ENCODE results near the gene PRSS36.

PRSS36 gene

GRCh38 chr16:31134091-31134571 is 15.7 kb downstream of the PRSS36 start:
- TF ChIP-seq TEAD4 (IDR thresholded peaks at IDR 0.05) (no peak), ZBTB7A (IDR thresholded peaks at IDR 0.05; ENCODE audit: low read depth) (no peak), REST (IDR thresholded peaks at IDR 0.05; ENCODE audit: low read depth) (no peak), EP300 (IDR thresholded peaks at IDR 0.05; ENCODE audit: borderline replicate concordance) (no peak), TAF1 (IDR thresholded peaks at IDR 0.05; ENCODE audit: low read depth) (no peak), CEBPB (IDR thresholded peaks at IDR 0.05) (no peak), NFIC (IDR thresholded peaks at IDR 0.05) (no peak), CREB1 (IDR thresholded peaks at IDR 0.05; ENCODE audit: low read depth) (no peak), TCF12 (IDR thresholded peaks at IDR 0.05; ENCODE audit: low read depth) (no peak), USF1 (IDR thresholded peaks at IDR 0.05) (no peak), EGR1 (IDR thresholded peaks at IDR 0.05) (no peak), MAX (IDR thresholded peaks at IDR 0.05) (no peak), YY1 (IDR thresholded peaks at IDR 0.05; ENCODE audit: low read depth) (no peak), FOXM1 (IDR thresholded peaks at IDR 0.05; ENCODE audit: borderline replicate concordance, low read depth) (no peak), RAD21 (IDR thresholded peaks at IDR 0.05; ENCODE audit: low read depth) (no peak)

- no peak for TF ChIP-seq ZBTB7A (IDR thresholded peaks at IDR 0.05; ENCODE audit: low read depth)
- no peak for TF ChIP-seq CEBPB (IDR thresholded peaks at IDR 0.05)
- TF ChIP-seq YY1 (IDR thresholded peaks at IDR 0.05; ENCODE audit: low read depth) = no peak
- no peak for TF ChIP-seq TCF12 (IDR thresholded peaks at IDR 0.05; ENCODE audit: low read depth)
- no peak for TF ChIP-seq TAF1 (IDR thresholded peaks at IDR 0.05; ENCODE audit: low read depth)
These were observed 16.8 kb downstream of the PRSS36 start for GRCh38 chr16:31133046-31133501.

- TF ChIP-seq USF1 (IDR thresholded peaks at IDR 0.05) = no peak
- no peak for TF ChIP-seq TCF12 (IDR thresholded peaks at IDR 0.05; ENCODE audit: low read depth)
- TF ChIP-seq TEAD4 (IDR thresholded peaks at IDR 0.05) = no peak
- TF ChIP-seq RAD21 (IDR thresholded peaks at IDR 0.05; ENCODE audit: low read depth) = no peak
- no peak for TF ChIP-seq REST (IDR thresholded peaks at IDR 0.05; ENCODE audit: low read depth)
- no peak for TF ChIP-seq YY1 (IDR thresholded peaks at IDR 0.05; ENCODE audit: low read depth)
- no peak for TF ChIP-seq NFIC (IDR thresholded peaks at IDR 0.05)
- no peak for TF ChIP-seq FOXM1 (IDR thresholded peaks at IDR 0.05; ENCODE audit: borderline replicate concordance, low read depth)
These were observed 17.4 kb downstream of the PRSS36 start for GRCh38 chr16:31132303-31132979.

- no peak for TF ChIP-seq USF1 (IDR thresholded peaks at IDR 0.05)
- no peak for TF ChIP-seq CEBPB (IDR thresholded peaks at IDR 0.05)
- TF ChIP-seq TCF12 (IDR thresholded peaks at IDR 0.05; ENCODE audit: low read depth) = no peak
- TF ChIP-seq REST (IDR thresholded peaks at IDR 0.05; ENCODE audit: low read depth) = no peak
- no peak for TF ChIP-seq TAF1 (IDR thresholded peaks at IDR 0.05; ENCODE audit: low read depth)
- TF ChIP-seq CREB1 (IDR thresholded peaks at IDR 0.05; ENCODE audit: low read depth) = no peak
- no peak for TF ChIP-seq NFIC (IDR thresholded peaks at IDR 0.05)
- no peak for TF ChIP-seq MAX (IDR thresholded peaks at IDR 0.05)
- TF ChIP-seq FOXM1 (IDR thresholded peaks at IDR 0.05; ENCODE audit: borderline replicate concordance, low read depth) = no peak
- TF ChIP-seq EP300 (IDR thresholded peaks at IDR 0.05; ENCODE audit: borderline replicate concordance) = no peak
- no peak for TF ChIP-seq EGR1 (IDR thresholded peaks at IDR 0.05)
- TF ChIP-seq ZBTB7A (IDR thresholded peaks at IDR 0.05; ENCODE audit: low read depth) = no peak
These were observed 18.0 kb downstream of the PRSS36 start for GRCh38 chr16:31131841-31132271.

All from Ishikawa (cell line).